Thyroid gland (tissue), 4 donors: ENCODE results near the gene ZNF268. TPM values are rescaled to one million over a fixed set of nuclear protein-coding genes. Genes with fewer than 3 reads are reported as not detected.

Experiments used
- DNase-seq, 2 donors: peaks; one replicate each; pipeline ENCODE4 v3.0.0-alpha.2; 2019
- H3K27ac ChIP-seq, 3 donors: fragments of 200-600 bp; sonication (generic); 1 replicate in 2 of 3; 2 replicates in 1 of 3; pipeline ENCODE4 v1.5.1; 2016 to 2019; ENCODE audit warnings: mild to moderate bottlenecking in 1 of 3, moderate library complexity in 1 of 3
- H3K27me3 ChIP-seq: fragments of 200-600 bp; sonication (generic); one replicate; pipeline ENCODE4 v1.5.1; 2019
- H3K36me3 ChIP-seq, 2 donors: fragments of 200-600 bp; sonication (generic); one replicate each; pipeline ENCODE4 v1.5.1; 2016 to 2019
- H3K4me1 ChIP-seq, 2 donors: fragments of 200-600 bp; sonication (generic); one replicate each; pipeline ENCODE4 v1.5.1; 2017 to 2019
- H3K4me3 ChIP-seq, 3 donors: fragments of 200-600 bp; sonication (generic); replicated peaks in 1 of 3; 1 replicate in 2 of 3; 2 replicates in 1 of 3; pipeline ENCODE4 v1.5.1; 2016; ENCODE audit warnings: mild to moderate bottlenecking in 1 of 3
- H3K9me3 ChIP-seq: fragments of 200-600 bp; sonication (generic); one replicate; pipeline ENCODE4 v1.5.1; 2017
- POLR2A ChIP-seq, 2 donors: fragments of 450-650 bp; IDR thresholded peaks; one replicate each; pipeline ENCODE4 v1.6.1; 2017; ENCODE audit warnings: antibody characterized with exemption in 2 of 2, mild to moderate bottlenecking in 2 of 2, moderate library complexity in 1 of 2
- WGBS, 2 donors: methylation state at CpG; one replicate each; pipeline ENCODE4 v1.1.5; 2017; 5-methylcytosine and 5-hydroxymethylcytosine counted together
- intact Hi-C: fragments of 100-400 bp; cut with DNase I; formaldehyde crosslinking; loops from one replicate; pipeline ENCODE4 v1.15.1; 2023
- total RNA-seq, 4 donors: library from RNA; depleted of rRNA; stranded (reverse); fragments of >200 nt; gene quantifications; one replicate each; pipeline ENCODE4 v1.2.3, GENCODE V29; 2016
- TF ChIP-seq, protein P1 (sequence below), 6 experiments: fragments of 200-600 bp in 3 of 6; fragments of 450-650 bp in 3 of 6; sonication (generic) in 3 of 6; IDR thresholded peaks; one replicate each; pipeline ENCODE4 v1.5.1; 2016 to 2019; ENCODE audit warnings: antibody characterized with exemption in 6 of 6, mild to moderate bottlenecking in 2 of 6, inconsistent platforms in 1 of 6, moderate library complexity in 1 of 6

Gene ZNF268
- total RNA-seq, 4 donors from 2014 or later = 26.5 to 56.9 (median 50.1) TPM

DNA sequence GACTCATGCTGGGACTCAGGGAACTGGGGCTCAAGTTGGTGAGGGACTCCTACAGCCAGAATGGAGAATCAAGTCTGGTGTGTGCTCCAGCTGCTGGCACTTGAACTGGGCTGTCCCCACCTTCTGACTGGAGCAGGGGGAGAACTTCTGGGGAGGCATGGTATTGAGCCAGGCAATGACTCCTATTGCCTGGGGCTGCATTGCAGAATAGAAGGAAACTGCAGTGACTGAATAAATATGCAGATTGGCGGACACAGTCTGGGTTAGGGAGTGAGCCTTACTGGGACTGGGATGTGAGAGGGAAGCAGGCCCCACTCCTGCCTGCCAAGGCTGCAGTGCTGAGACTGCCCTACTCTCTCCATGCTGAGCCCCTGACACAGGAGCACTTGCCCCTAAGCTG is 8.8 kb upstream of the ZNF268 start:
- Histone ChIP-seq H3K4me3 (no peak overlapping the region), H3K4me1 (no peaks in the 10 kb centered on the region), H3K27me3 (no peaks in the 10 kb centered on the region), H3K36me3 (no peaks in the 10 kb centered on the region), H3K27ac (no peak overlapping the region), H3K9me3 (no peaks in the 10 kb centered on the region)
- DNase-seq = no peak
- WGBS, 2 donors = 80 to 83% methylated on average over 1 of the region's 1 CpG
- intact Hi-C loops = no loop called here
- TF ChIP-seq, protein P1, sequence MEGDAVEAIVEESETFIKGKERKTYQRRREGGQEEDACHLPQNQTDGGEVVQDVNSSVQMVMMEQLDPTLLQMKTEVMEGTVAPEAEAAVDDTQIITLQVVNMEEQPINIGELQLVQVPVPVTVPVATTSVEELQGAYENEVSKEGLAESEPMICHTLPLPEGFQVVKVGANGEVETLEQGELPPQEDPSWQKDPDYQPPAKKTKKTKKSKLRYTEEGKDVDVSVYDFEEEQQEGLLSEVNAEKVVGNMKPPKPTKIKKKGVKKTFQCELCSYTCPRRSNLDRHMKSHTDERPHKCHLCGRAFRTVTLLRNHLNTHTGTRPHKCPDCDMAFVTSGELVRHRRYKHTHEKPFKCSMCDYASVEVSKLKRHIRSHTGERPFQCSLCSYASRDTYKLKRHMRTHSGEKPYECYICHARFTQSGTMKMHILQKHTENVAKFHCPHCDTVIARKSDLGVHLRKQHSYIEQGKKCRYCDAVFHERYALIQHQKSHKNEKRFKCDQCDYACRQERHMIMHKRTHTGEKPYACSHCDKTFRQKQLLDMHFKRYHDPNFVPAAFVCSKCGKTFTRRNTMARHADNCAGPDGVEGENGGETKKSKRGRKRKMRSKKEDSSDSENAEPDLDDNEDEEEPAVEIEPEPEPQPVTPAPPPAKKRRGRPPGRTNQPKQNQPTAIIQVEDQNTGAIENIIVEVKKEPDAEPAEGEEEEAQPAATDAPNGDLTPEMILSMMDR (IDR thresholded peaks at IDR 0.05) = no peak
- no peak for TF ChIP-seq POLR2A (IDR thresholded peaks at IDR 0.05)

DNA sequence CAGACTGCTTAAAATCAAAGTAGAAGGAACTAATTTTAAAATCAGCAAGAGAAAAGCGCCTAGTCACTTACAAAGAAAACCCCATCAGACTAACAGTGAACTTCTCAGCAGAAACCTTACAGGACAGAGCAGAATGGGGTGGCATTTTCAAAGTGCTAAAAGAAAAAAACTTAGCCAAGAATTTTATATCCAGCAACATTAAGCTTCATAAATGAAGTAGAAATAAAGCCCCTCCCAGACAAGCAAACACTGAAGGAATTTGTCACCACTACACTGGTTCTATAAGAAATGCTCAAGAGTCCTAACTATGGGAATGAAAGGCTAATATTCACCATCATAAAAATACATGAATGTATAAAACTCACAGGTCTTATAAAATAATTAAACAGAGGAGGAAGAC is 6.4 kb upstream of the ZNF268 start:
- Histone ChIP-seq H3K9me3 (no peaks in the 10 kb centered on the region), H3K4me1 (no peaks in the 10 kb centered on the region)
- intact Hi-C loops = no loop called here

DNA sequence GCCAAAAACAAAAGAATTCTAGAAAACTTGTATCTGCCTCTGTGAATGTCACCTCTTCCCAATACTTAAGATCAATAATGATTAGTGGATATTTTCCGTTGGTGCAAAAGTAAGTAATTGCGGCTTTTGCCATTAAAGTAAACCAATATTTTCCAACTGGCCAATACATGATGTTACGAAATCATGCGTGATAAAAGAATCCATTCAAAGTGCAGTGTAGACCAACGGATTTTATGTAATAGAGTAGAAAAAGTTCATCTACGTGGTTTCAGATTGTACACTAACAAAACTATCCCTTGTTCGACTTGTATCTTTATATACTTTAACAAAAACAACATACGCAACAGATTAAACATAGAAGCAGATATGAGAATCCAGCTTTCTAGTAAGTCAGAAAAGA is 626 bp upstream of the ZNF268 start:
- Histone ChIP-seq H3K4me3 (no peak overlapping the region), H3K4me1 (peaks cover 6 to 8% of the 10 kb centered on the region in 2 donors), H3K27me3 (no peaks in the 10 kb centered on the region), H3K36me3 (peaks cover 0 to 18% of the 10 kb centered on the region in 2 donors), H3K27ac (no peak overlapping the region), H3K9me3 (no peaks in the 10 kb centered on the region)
- WGBS, 2 donors = 96 to 97% methylated on average over 8 of the region's 8 CpGs
- TF ChIP-seq, protein P1 (IDR thresholded peaks at IDR 0.05) = no peak
- no peak for TF ChIP-seq POLR2A (IDR thresholded peaks at IDR 0.05)
- no peak for DNase-seq
- intact Hi-C loops = no loop called here

More for the DNA sequence above, 6.4 kb upstream of the ZNF268 start:
- no peak overlapping the region for H3K4me3 ChIP-seq
- DNase-seq = no peak
- no peaks in the 10 kb centered on the region for H3K27me3 ChIP-seq
- WGBS, 2 donors = 66 to 73% methylated on average over 1 of the region's 1 CpG
- no peak overlapping the region for H3K27ac ChIP-seq
- TF ChIP-seq, protein P1 (IDR thresholded peaks at IDR 0.05) = no peak
- no peak for TF ChIP-seq POLR2A (IDR thresholded peaks at IDR 0.05)
- H3K36me3 ChIP-seq = no peaks in the 10 kb centered on the region

DNA sequence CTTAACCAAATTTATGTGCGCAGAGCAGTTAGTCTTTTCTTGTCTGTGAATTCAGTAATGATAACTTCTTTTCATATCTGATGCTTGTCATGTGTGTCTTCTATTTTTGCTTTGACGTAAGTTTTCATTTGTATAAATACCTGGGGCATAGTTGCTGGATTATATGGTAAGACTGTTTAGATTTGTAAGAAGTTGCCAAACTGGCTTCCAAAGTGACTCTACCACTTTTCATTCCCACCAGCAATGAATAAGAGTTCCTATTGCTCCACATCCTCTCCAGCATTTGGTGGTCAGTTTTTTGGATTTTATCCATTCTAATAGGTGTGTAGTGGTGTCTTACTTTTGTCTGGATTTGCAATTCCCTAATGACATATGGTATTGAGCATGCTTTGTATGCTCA is 8.9 kb downstream of the ZNF268 start:
- no peak for TF ChIP-seq POLR2A (IDR thresholded peaks at IDR 0.05)
- WGBS, 2 donors = 98 to 99% methylated on average over 2 of the region's 2 CpGs
- Histone ChIP-seq H3K9me3 (no peaks in the 10 kb centered on the region), H3K4me3 (no peak overlapping the region), H3K27ac (no peak overlapping the region), H3K4me1 (no peaks in the 10 kb centered on the region), H3K36me3 (peaks cover 92 to 93% of the 10 kb centered on the region in 2 donors), H3K27me3 (no peaks in the 10 kb centered on the region)
- DNase-seq = no peak
- intact Hi-C loops = no loop called here

DNA sequence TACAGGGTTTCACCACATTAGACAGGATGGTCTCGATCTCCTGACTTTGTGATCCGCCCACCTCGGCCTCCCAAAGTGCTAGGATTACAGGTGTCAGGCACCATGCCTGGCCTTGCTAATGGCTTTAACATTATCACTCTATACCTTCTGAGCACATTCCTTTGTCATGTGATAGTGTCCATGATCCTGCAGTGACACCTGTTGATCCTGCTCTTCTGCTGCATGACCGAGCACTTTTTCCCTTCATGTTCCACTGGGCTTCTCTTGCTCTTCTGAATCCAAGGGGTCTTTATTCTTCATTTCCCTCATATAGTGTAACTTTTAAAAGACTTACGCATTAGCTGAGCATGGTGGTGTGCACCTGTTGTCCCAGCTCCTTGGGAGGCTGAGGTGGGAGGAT is 11.6 kb downstream of the ZNF268 start:
- 95 to 99% methylated on average over 5 of the region's 5 CpGs for WGBS, 2 donors
- intact Hi-C loops = no loop called here
- H3K4me3 ChIP-seq = no peak overlapping the region

More for the DNA sequence above, 11.6 kb downstream of the ZNF268 start:
- H3K9me3 ChIP-seq = no peaks in the 10 kb centered on the region
- peaks cover 84 to 88% of the 10 kb centered on the region in 2 donors for H3K36me3 ChIP-seq
- H3K27ac ChIP-seq = no peak overlapping the region
- TF ChIP-seq, protein P1 (IDR thresholded peaks at IDR 0.05) = no peak
- no peak for TF ChIP-seq POLR2A (IDR thresholded peaks at IDR 0.05)
- no peak for DNase-seq
- H3K4me1 ChIP-seq = no peaks in the 10 kb centered on the region
- H3K27me3 ChIP-seq = no peaks in the 10 kb centered on the region
